Neural cell (in vitro differentiated cells): ENCODE results near the gene AGO3.

Experiments
- CTCF ChIP-seq: fragments of 450-650 bp; IDR thresholded peaks from 2 replicates; pipeline ENCODE4 v1.5.1; 2014; ENCODE audit warnings: antibody characterized with exemption, mild to moderate bottlenecking, moderate library complexity; ENCODE audit not compliant: poor library complexity, severe bottlenecking
- EP300 ChIP-seq: fragments of 450-650 bp; conservative IDR thresholded peaks from 2 replicates; pipeline ENCODE4 v1.6.1; 2014; ENCODE audit warnings: antibody characterized with exemption, mild to moderate bottlenecking, moderate library complexity; ENCODE audit not compliant: poor library complexity, severe bottlenecking
- EZH2 ChIP-seq: fragments of 200-600, 300-800 bp; shearing (Covaris generic), sonication (generic); IDR thresholded peaks from 2 replicates; pipeline ENCODE4 v1.6.1; 2014; ENCODE audit warnings: antibody characterized with exemption, low read length, borderline replicate concordance, mild to moderate bottlenecking; ENCODE audit not compliant: insufficient read depth, poor library complexity, severe bottlenecking
- MXI1 ChIP-seq: fragments of 450-650 bp; conservative IDR thresholded peaks from 2 replicates; pipeline ENCODE4 v1.6.1; 2014; ENCODE audit warnings: antibody characterized with exemption, mild to moderate bottlenecking; ENCODE audit not compliant: poor library complexity, severe bottlenecking
- POLR2AphosphoS5 ChIP-seq: IDR thresholded peaks from 2 replicates; pipeline ENCODE4 v1.6.1; 2012
- RAD21 ChIP-seq: fragments of 450-650 bp; conservative IDR thresholded peaks from 2 replicates; pipeline ENCODE4 v1.6.1; 2014; ENCODE audit warnings: antibody characterized with exemption, mild to moderate bottlenecking, moderate library complexity
- SMC3 ChIP-seq: fragments of 450-650 bp; conservative IDR thresholded peaks from 2 replicates; pipeline ENCODE4 v1.6.1; 2014; ENCODE audit warnings: antibody characterized with exemption, mild to moderate bottlenecking, moderate library complexity; ENCODE audit not compliant: poor library complexity
- TAF1 ChIP-seq: IDR thresholded peaks from 2 replicates; pipeline ENCODE4 v1.6.1; 2012; ENCODE audit warnings: low read depth
- TF ChIP-seq, protein P1 (sequence below): IDR thresholded peaks from 2 replicates; pipeline ENCODE4 v1.6.1; 2012; ENCODE audit warnings: borderline replicate concordance

GRCh38 chr1:36115931-36116330 is 185.0 kb downstream of the AGO3 start:
- TF ChIP-seq RAD21 (no peak), CTCF (no peak), EP300 (no peak), TAF1 (no peak), POLR2AphosphoS5 (no peak), EZH2 (no peak), SMC3 (no peak), MXI1 (no peak)
- TF ChIP-seq, protein P1, sequence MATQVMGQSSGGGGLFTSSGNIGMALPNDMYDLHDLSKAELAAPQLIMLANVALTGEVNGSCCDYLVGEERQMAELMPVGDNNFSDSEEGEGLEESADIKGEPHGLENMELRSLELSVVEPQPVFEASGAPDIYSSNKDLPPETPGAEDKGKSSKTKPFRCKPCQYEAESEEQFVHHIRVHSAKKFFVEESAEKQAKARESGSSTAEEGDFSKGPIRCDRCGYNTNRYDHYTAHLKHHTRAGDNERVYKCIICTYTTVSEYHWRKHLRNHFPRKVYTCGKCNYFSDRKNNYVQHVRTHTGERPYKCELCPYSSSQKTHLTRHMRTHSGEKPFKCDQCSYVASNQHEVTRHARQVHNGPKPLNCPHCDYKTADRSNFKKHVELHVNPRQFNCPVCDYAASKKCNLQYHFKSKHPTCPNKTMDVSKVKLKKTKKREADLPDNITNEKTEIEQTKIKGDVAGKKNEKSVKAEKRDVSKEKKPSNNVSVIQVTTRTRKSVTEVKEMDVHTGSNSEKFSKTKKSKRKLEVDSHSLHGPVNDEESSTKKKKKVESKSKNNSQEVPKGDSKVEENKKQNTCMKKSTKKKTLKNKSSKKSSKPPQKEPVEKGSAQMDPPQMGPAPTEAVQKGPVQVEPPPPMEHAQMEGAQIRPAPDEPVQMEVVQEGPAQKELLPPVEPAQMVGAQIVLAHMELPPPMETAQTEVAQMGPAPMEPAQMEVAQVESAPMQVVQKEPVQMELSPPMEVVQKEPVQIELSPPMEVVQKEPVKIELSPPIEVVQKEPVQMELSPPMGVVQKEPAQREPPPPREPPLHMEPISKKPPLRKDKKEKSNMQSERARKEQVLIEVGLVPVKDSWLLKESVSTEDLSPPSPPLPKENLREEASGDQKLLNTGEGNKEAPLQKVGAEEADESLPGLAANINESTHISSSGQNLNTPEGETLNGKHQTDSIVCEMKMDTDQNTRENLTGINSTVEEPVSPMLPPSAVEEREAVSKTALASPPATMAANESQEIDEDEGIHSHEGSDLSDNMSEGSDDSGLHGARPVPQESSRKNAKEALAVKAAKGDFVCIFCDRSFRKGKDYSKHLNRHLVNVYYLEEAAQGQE, result no peak
